NT2/D1 (cell line): Measurements from ENCODE around the gene FGF10.

ENCODE experiments used
- SUZ12 ChIP-seq: IDR thresholded peaks from 2 replicates; pipeline ENCODE4 v1.6.1; 2011; ENCODE audit not compliant: insufficient read length, insufficient read depth; ENCODE audit errors: extremely low read depth
- YY1 ChIP-seq: IDR thresholded peaks from 2 replicates; pipeline ENCODE4 v1.6.1; 2011; ENCODE audit not compliant: insufficient read length, insufficient read depth

DNA sequence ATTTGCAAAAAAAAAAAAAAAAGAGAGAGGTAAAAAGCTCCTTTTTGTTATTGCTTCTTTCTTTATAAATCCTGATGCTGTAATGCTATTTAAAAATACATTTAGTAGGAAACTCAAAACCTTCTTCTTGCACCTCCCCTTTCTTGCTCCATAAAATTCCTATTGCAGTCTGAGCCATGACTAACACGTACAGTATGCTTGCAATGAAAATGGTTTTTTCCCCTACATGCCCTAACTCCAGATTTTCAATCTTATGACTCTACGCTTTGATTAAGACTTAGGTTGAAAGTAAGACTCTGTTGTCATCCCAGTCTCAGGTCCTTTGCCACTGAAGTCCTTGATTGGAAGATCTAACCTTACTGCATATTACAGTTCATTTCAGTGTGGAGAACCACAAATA lies 23.9 kb downstream of the FGF10 start:
- TF ChIP-seq YY1 (no peak), SUZ12 (no peak)
